ENCODE results near the gene CHCHD2.

- TF ChIP-seq CTCF (conservative IDR thresholded peaks at IDR 0.05; ENCODE audit: low read length) (no peak), EZH2phosphoT487 (IDR thresholded peaks at IDR 0.05; ENCODE audit: borderline replicate concordance) (no peak)
These were observed 52.3 kb downstream of the CHCHD2 start for GRCh38 chr7:56053993-56054392.
